Right cardiac atrium (tissue), 5 donors: ENCODE results near the gene KRTAP10-3. TPM values are rescaled to one million over a fixed set of nuclear protein-coding genes. Genes with fewer than 3 reads are reported as not detected.
A peak's percentile ranks its signal among the peaks of the same experiment; 100 is the strongest.

Experiments used
- ATAC-seq, 2 donors: fragments of 200-7000 bp; cut with Tn5 transposase; one replicate each; pipeline versions ENCODE4 v1.8.0 to v1.9.1; 2020; ENCODE audit warnings: moderate library complexity in 2 of 2, mild to moderate bottlenecking in 1 of 2
- DNase-seq, 3 donors: peaks; one replicate each; pipeline ENCODE4 v3.0.0-alpha.2; 2020
- H3K27ac ChIP-seq: one replicate; pipeline ENCODE4 v1.5.1; 2013; ENCODE audit warnings: mild to moderate bottlenecking, low read length, control low read depth, moderate library complexity
- H3K27me3 ChIP-seq: one replicate; pipeline ENCODE4 v1.6.1; 2013; ENCODE audit not compliant: control insufficient read depth, insufficient read depth
- H3K4me1 ChIP-seq: one replicate; pipeline ENCODE4 v1.6.1; 2013; ENCODE audit warnings: low read length; ENCODE audit not compliant: control insufficient read depth, insufficient read depth
- H3K4me3 ChIP-seq: one replicate; pipeline ENCODE4 v1.5.1; 2013; ENCODE audit warnings: low read length, control low read depth
- H3K9me3 ChIP-seq: one replicate; pipeline ENCODE4 v1.6.1; 2013; ENCODE audit warnings: low read length; ENCODE audit not compliant: control insufficient read depth
- WGBS: extraction: QIAGEN DNeasy Blood & Tissue Kit; methylation state at CpG from one replicate; pipeline ENCODE4 v1.1.7; 2013; 5-methylcytosine and 5-hydroxymethylcytosine counted together
- intact Hi-C, 4 donors: fragments of 100-400 bp; cut with DNase I; formaldehyde crosslinking; loops; one replicate each; pipeline versions ENCODE4 v1.11.0 to v1.14.0; 2022 to 2023
- polyA plus RNA-seq: library from polyadenylated mRNA; stranded (reverse); fragments of 200-250 nt; gene quantifications from one replicate; pipeline ENCODE4 v1.2.3, GENCODE V29; 2013
- total RNA-seq, 4 donors: library from RNA; stranded (reverse); fragmentation: NEBNext Ultra II Directional; extraction: Animal tissue kit (Norgen Biotek cat#: 25700); gene quantifications; one replicate each; pipeline ENCODE4 v1.2.1, GENCODE V29; 2021
- donor health status: healthy with polysubstance abuse.
- donor health status: DM: no; HTN: yes; CAD: no.
- donor health status: DM: no; HTN: no; CAD: no.
- donor health status: DM: no; HTN: yes; CAD: no; lungs with severe emphysema.
- donor health status: DM: yes; HTN: yes; CAD: no.

Gene KRTAP10-3
- total and polyA plus RNA-seq, 5 donors = not detected

DNA sequence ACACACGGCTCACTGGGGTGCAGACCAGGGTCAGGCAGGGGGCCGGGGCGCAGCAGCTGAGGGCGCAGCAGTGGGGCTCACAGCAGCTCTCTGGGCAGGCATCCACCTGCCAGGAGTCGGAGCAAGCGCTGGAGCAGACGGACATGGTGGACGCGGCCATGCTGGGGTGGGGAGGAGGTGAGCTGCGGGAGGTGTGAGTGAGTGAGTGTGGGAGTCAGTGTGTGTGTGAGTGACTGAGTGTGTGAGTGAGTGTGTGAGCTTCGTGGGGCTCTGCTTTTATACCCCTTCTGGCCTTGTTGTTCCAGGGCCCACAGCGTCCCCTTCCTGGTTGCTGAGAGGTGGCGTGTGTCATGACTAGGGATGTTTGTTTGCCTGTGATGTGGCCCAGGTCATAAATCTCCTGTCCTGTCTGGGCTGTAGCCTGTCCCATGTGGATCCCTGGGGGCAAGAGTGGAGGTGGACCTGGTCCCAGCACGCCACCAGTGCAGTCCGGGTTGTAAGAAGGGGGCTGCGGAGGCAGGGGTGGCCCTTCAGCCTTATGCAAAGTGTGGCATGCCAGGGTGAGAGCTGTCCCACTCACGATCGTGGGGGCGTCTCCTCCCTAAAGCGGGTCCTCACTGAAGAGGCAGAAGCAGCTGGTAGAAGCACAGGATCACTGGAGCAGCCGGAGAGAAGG is 18.5 kb downstream of the KRTAP10-3 start, which contains the start of gene KRTAP10-1:
KRTAP10-1 (minus strand) TSS at position 205 of the 676 bp plus-strand sequence; CDS start at position 160, 45 bp downstream.
- no peak within 1 kb of the TSS for H3K4me3 ChIP-seq
- H3K4me1 ChIP-seq = no peaks in the 10 kb centered on the region
- H3K27ac ChIP-seq = no peak within 1 kb of the TSS
- WGBS = 80% methylated on average over 21 of the region's 21 CpGs
- peak in 1 of 3 donors; percentile 37 for DNase-seq
- H3K9me3 ChIP-seq = no peaks in the 10 kb centered on the region
- intact Hi-C loops = no loop called here
- peak in 1 of 2 donors; percentile 29 for ATAC-seq
- no peaks in the 10 kb centered on the region for H3K27me3 ChIP-seq

DNA sequence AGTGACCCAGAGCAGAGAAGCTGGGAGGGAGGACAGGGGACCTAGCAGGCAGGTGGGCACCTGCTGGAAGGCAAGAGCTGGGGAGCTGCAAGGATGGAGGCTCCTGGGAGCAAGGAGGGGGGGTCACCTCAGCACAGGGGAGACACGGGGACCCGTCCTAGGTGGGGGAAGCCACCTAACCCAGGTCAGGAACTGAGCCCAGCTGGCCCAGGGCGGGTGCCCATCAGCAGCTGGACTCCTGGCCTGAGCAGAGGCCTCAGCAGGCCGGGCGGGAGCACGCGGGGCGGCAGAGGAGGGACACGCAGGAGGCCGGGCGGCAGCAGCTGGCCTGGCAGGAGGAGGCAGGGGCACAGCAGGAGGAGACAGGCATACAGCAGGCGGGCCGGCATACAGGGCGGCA is 19.5 kb downstream of the KRTAP10-3 start:
- Histone ChIP-seq H3K4me3 (no peak overlapping the region), H3K27me3 (no peaks in the 10 kb centered on the region), H3K4me1 (no peaks in the 10 kb centered on the region), H3K27ac (no peak overlapping the region), H3K9me3 (no peaks in the 10 kb centered on the region)
- no peak for ATAC-seq
- intact Hi-C loops = no loop called here
- 75% methylated on average over 14 of the region's 14 CpGs for WGBS
- peak in 1 of 3 donors; percentile 33 for DNase-seq

DNA sequence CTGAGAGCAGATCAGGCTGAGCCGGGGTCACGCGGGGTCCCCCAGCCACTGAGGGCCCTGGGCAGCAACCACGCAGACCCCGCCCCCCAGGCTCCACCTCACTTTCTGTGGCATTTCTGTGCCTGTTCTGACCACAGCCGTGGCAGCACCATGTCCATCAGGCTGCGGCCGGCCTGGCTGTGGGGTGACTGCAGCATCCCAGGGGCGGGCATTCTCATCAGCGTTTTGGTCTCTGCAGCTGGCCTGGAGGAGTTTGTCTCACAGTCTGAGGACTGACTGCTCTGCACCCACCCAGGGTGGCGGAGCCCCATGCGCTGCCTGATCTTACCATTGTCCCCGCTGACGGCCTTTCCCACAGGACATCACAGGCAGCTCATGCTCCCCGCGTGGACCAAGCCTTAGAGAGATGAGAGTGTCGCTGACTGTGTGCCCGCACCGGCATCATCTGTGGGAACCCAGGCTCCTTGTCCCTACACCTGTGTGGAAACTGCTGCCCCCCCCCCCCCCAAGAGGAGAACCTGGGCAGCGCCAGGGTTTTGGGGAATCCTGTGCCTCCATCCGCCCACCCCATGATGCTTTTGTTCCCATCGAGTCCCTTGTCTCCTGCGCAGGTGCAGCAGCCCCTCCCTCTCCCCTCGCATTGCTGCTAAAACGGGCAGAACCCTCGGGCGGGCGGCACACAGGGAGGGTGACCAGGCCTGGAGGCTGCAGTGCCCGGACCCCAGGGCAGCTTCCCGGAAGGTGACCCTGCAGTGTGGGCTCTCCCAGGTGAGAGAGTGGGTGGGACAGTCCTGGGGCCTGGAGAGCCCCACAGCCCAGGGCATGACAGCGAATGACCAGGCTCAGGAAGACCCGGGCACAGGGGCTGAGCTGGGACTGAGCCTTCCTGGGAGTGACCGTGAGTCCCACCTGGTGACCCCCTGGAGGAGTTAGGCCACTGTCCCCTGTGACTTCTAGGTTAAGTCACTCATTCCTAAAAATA is 20.4 kb downstream of the KRTAP10-3 start:
- H3K27me3 ChIP-seq = no peaks in the 10 kb centered on the region
- H3K4me1 ChIP-seq = no peaks in the 10 kb centered on the region
- intact Hi-C loops = no loop called here
- H3K9me3 ChIP-seq = no peaks in the 10 kb centered on the region
- ATAC-seq (no peak), DNase-seq (peak in 1 of 3 donors; percentile 42)
- H3K27ac ChIP-seq = no peak overlapping the region
- H3K4me3 ChIP-seq = no peak overlapping the region
- WGBS = 93% methylated on average over 33 of the region's 33 CpGs

- peak in 1 of 3 donors; percentile 30 for DNase-seq
- H3K27me3 ChIP-seq = no peaks in the 10 kb centered on the region
- H3K27ac ChIP-seq = no peak overlapping the region
- no peaks in the 10 kb centered on the region for H3K9me3 ChIP-seq
- no peaks in the 10 kb centered on the region for H3K4me1 ChIP-seq
- intact Hi-C loops = no loop called here
- no peak overlapping the region for H3K4me3 ChIP-seq
- 47% methylated on average over 7 of the region's 7 CpGs for whole genome bisulfite sequencing
- ATAC-seq = no peak
Observed at GRCh38 chr21:44535963-44536362, 22.6 kb downstream of the KRTAP10-3 start.

GRCh38 chr21:44534688-44535087 is 23.9 kb downstream of the KRTAP10-3 start:
- no peak overlapping the region for H3K4me3 ChIP-seq
- DNase-seq (no peak), ATAC-seq (no peak)
- no peaks in the 10 kb centered on the region for H3K27me3 ChIP-seq
- no peak overlapping the region for H3K27ac ChIP-seq
- 94% methylated on average over 6 of the region's 6 CpGs for WGBS
- H3K4me1 ChIP-seq = no peaks in the 10 kb centered on the region
- intact Hi-C loops = no loop called here
- no peaks in the 10 kb centered on the region for H3K9me3 ChIP-seq

DNA sequence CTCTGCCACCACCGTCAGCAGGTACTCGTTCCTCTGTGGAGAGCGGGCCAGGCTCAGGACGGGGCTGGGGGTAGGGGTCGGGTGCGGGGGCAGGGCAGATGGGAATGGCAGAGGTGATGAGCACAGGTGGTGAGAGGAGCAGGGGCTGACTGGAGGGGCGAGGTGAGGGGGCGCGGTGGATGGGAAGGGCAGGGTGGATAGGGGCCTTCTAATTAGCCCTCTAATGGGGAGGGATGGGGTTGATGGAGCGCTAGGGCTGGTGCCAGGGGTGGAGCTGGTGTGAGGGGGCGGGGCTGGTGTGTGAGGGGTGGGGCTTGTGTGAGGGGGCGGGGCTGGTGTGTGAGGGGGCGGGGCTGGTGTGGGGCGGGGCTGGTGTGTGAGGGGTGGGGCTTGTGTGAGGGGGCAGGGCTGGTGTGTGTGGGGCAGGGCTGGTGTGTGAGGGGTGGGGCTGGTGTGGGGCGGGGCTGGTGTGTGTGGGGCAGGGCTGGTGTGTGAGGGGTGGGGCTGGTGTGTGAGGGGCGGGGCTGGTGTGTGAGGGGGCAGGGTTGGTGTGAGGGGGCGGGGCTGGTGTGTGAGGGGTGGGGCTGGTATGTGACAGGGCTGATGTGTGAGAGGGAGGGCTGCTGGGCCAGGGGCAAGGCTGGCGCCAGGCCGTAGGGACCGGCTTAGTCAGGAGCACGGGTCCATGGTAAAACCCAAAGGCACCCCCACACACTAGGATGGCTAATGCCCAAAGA is 24.5 kb downstream of the KRTAP10-3 start:
- H3K27ac ChIP-seq = no peak overlapping the region
- no peaks in the 10 kb centered on the region for H3K4me1 ChIP-seq
- WGBS = 87% methylated on average over 21 of the region's 21 CpGs
- no peak for ATAC-seq
- intact Hi-C loops = no loop called here
- peak in 1 of 3 donors; percentile 41 for DNase-seq
- no peaks in the 10 kb centered on the region for H3K9me3 ChIP-seq
- H3K27me3 ChIP-seq = no peaks in the 10 kb centered on the region
- no peak overlapping the region for H3K4me3 ChIP-seq

DNA sequence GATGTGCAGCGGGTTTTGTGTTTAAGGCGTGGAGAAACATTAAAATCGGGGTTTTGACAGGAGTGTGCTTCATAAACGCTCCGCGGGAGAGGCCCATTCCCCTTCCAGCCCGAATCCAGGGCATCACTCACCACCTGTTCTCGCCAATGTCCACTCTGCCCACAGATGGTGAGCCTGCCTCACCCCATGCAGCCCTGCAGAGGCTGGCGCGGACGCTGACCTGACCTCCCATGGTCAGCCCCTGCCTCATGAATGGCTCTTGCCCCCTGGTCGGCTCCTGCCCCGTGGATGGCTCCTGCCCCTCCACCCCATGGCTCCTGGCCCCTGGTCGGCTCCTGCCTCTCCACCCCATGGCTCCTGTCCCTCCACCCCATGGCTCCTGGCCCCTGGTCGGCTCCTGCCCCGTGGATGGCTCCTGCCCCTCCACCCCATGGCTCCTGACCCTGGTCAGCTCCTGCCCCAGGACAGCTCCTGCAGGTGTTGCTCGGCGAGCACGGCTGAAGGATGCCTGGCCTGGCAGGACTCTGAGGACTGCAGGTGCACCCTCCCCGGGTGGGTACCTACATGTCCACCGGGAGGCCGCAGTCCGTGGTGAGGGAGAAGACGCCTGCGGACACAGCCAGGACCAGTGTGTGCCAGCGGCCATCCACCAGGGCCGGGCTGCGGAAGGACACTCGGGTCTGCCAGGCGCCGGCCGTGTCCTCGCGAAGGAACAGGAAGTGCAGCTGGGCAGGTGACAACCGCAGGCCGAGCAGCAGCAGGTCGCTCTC is 25.3 kb downstream of the KRTAP10-3 start:
- no peaks in the 10 kb centered on the region for H3K9me3 ChIP-seq
- no peak overlapping the region for H3K4me3 ChIP-seq
- DNase-seq (peak in 1 of 3 donors; percentile 38), ATAC-seq (peak in 1 of 2 donors; percentile 8)
- no peaks in the 10 kb centered on the region for H3K27me3 ChIP-seq
- H3K27ac ChIP-seq = no peak overlapping the region
- 92% methylated on average over 37 of the region's 37 CpGs for WGBS
- H3K4me1 ChIP-seq = no peaks in the 10 kb centered on the region
- intact Hi-C loops = no loop called here

GRCh38 chr21:44532712-44533111 is 25.9 kb downstream of the KRTAP10-3 start:
- ATAC-seq (no peak), DNase-seq (no peak)
- no peaks in the 10 kb centered on the region for H3K27me3 ChIP-seq
- H3K4me3 ChIP-seq = no peak overlapping the region
- no peaks in the 10 kb centered on the region for H3K4me1 ChIP-seq
- no peaks in the 10 kb centered on the region for H3K9me3 ChIP-seq
- no peak overlapping the region for H3K27ac ChIP-seq
- intact Hi-C loops = no loop called here
- 86% methylated on average over 16 of the region's 16 CpGs for WGBS

- no peaks in the 10 kb centered on the region for H3K9me3 ChIP-seq
- no peaks in the 10 kb centered on the region for H3K4me1 ChIP-seq
- intact Hi-C loops = no loop called here
- no peak overlapping the region for H3K4me3 ChIP-seq
- DNase-seq (peak in 1 of 3 donors; percentile 35), ATAC-seq (no peak)
- no peaks in the 10 kb centered on the region for H3K27me3 ChIP-seq
- WGBS = 78% methylated on average over 30 of the region's 30 CpGs
- no peak overlapping the region for H3K27ac ChIP-seq
Observed at GRCh38 chr21:44531606-44532564, 26.7 kb downstream of the KRTAP10-3 start.
